IPS-15b (cell line): ENCODE data around the gene IGSF22.

Experiments
- H3K27me3 ChIP-seq: one replicate; pipeline ENCODE4 v1.6.1; 2013; ENCODE audit warnings: low read length; ENCODE audit not compliant: control insufficient read depth, insufficient read depth
- H3K36me3 ChIP-seq: one replicate; pipeline ENCODE4 v1.6.1; 2013; ENCODE audit warnings: low read length; ENCODE audit not compliant: control insufficient read depth, insufficient read depth
- H3K4me1 ChIP-seq: one replicate; pipeline ENCODE4 v1.6.1; 2013; ENCODE audit warnings: mild to moderate bottlenecking, low read length; ENCODE audit not compliant: control insufficient read depth, insufficient read depth
- H3K4me3 ChIP-seq: one replicate; pipeline ENCODE4 v1.5.1; 2013; ENCODE audit warnings: low read depth, low read length
- H3K9ac ChIP-seq: one replicate; pipeline ENCODE4 v1.6.1; 2013; ENCODE audit warnings: low read depth, mild to moderate bottlenecking, low read length
- H3K9me3 ChIP-seq: one replicate; pipeline ENCODE4 v1.6.1; 2013; ENCODE audit warnings: mild to moderate bottlenecking, low read length; ENCODE audit not compliant: control insufficient read depth, insufficient read depth

IGSF22 gene

GRCh38 chr11:18765554-18765953, 39.6 kb upstream of the IGSF22 start:
- H3K36me3 ChIP-seq = no peaks in the 10 kb centered on the region
- peaks cover 9% of the 10 kb centered on the region for H3K27me3 ChIP-seq
- no peaks in the 10 kb centered on the region for H3K9me3 ChIP-seq
- no peak overlapping the region for H3K4me3 ChIP-seq
- no peaks in the 10 kb centered on the region for H3K4me1 ChIP-seq
- H3K9ac ChIP-seq = no peak overlapping the region

- Histone ChIP-seq H3K27me3 (peaks cover 5% of the 10 kb centered on the region), H3K4me1 (no peaks in the 10 kb centered on the region), H3K4me3 (no peak overlapping the region), H3K9ac (no peak overlapping the region), H3K36me3 (no peaks in the 10 kb centered on the region), H3K9me3 (no peaks in the 10 kb centered on the region)
Measured at GRCh38 chr11:18761741-18762140, 35.8 kb upstream of the IGSF22 start.

GRCh38 chr11:18761144-18761543, 35.2 kb upstream of the IGSF22 start:
- no peak overlapping the region for H3K4me3 ChIP-seq
- H3K9me3 ChIP-seq = no peaks in the 10 kb centered on the region
- no peaks in the 10 kb centered on the region for H3K36me3 ChIP-seq
- H3K27me3 ChIP-seq = peaks cover 5% of the 10 kb centered on the region
- no peaks in the 10 kb centered on the region for H3K4me1 ChIP-seq
- no peak overlapping the region for H3K9ac ChIP-seq

GRCh38 chr11:18757811-18758210, 31.8 kb upstream of the IGSF22 start:
- Histone ChIP-seq H3K9me3 (no peaks in the 10 kb centered on the region), H3K4me1 (no peaks in the 10 kb centered on the region), H3K4me3 (no peak overlapping the region), H3K9ac (no peak overlapping the region), H3K36me3 (no peaks in the 10 kb centered on the region), H3K27me3 (no peaks in the 10 kb centered on the region)

GRCh38 chr11:18756889-18757288, 30.9 kb upstream of the IGSF22 start:
- no peak overlapping the region for H3K9ac ChIP-seq
- no peak overlapping the region for H3K4me3 ChIP-seq
- H3K36me3 ChIP-seq = no peaks in the 10 kb centered on the region
- no peaks in the 10 kb centered on the region for H3K9me3 ChIP-seq
- no peaks in the 10 kb centered on the region for H3K27me3 ChIP-seq
- no peaks in the 10 kb centered on the region for H3K4me1 ChIP-seq

GRCh38 chr11:18754308-18754707, 28.3 kb upstream of the IGSF22 start:
- Histone ChIP-seq H3K36me3 (no peaks in the 10 kb centered on the region), H3K27me3 (no peaks in the 10 kb centered on the region), H3K9me3 (no peaks in the 10 kb centered on the region), H3K4me1 (no peaks in the 10 kb centered on the region), H3K9ac (no peak overlapping the region), H3K4me3 (no peak overlapping the region)

GRCh38 chr11:18752502-18752901, 26.5 kb upstream of the IGSF22 start:
- Histone ChIP-seq H3K4me1 (no peaks in the 10 kb centered on the region), H3K4me3 (no peak overlapping the region), H3K9me3 (no peaks in the 10 kb centered on the region), H3K36me3 (no peaks in the 10 kb centered on the region), H3K9ac (no peak overlapping the region), H3K27me3 (no peaks in the 10 kb centered on the region)

- Histone ChIP-seq H3K9me3 (no peaks in the 10 kb centered on the region), H3K4me3 (no peak overlapping the region), H3K27me3 (no peaks in the 10 kb centered on the region), H3K4me1 (no peaks in the 10 kb centered on the region), H3K9ac (no peak overlapping the region), H3K36me3 (no peaks in the 10 kb centered on the region)
Measured at GRCh38 chr11:18750944-18751343, 25.0 kb upstream of the IGSF22 start.

- Histone ChIP-seq H3K4me1 (no peaks in the 10 kb centered on the region), H3K36me3 (no peaks in the 10 kb centered on the region), H3K9ac (no peak overlapping the region), H3K4me3 (no peak overlapping the region), H3K27me3 (no peaks in the 10 kb centered on the region), H3K9me3 (no peaks in the 10 kb centered on the region)
Measured at GRCh38 chr11:18749681-18750319, 23.8 kb upstream of the IGSF22 start.

- Histone ChIP-seq H3K4me3 (no peak overlapping the region), H3K9me3 (no peaks in the 10 kb centered on the region), H3K27me3 (no peaks in the 10 kb centered on the region), H3K4me1 (no peaks in the 10 kb centered on the region), H3K36me3 (no peaks in the 10 kb centered on the region), H3K9ac (no peak overlapping the region)
Measured at GRCh38 chr11:18748766-18749365, 22.9 kb upstream of the IGSF22 start.

- Histone ChIP-seq H3K27me3 (no peaks in the 10 kb centered on the region), H3K4me3 (no peak overlapping the region), H3K4me1 (no peaks in the 10 kb centered on the region), H3K9me3 (no peaks in the 10 kb centered on the region), H3K9ac (no peak overlapping the region), H3K36me3 (no peaks in the 10 kb centered on the region)
Measured at GRCh38 chr11:18745251-18745650, 19.3 kb upstream of the IGSF22 start.

- Histone ChIP-seq H3K27me3 (no peaks in the 10 kb centered on the region), H3K4me1 (no peaks in the 10 kb centered on the region), H3K9ac (no peak overlapping the region), H3K36me3 (no peaks in the 10 kb centered on the region), H3K9me3 (no peaks in the 10 kb centered on the region), H3K4me3 (no peak overlapping the region)
Measured at GRCh38 chr11:18743900-18744514, 18.0 kb upstream of the IGSF22 start.
